Activated CD4-positive, alpha-beta memory T cell treated with anti-CD3 and anti-CD28 coated beads for 36 hours (primary cell): ENCODE data around the gene PPFIBP1. TPM values are rescaled to one million over a fixed set of nuclear protein-coding genes. Genes with fewer than 3 reads are reported as not detected.

Experiments used
- CTCF ChIA-PET: fragments of 350-600 bp; sonication (Branson Sonifier 250); formaldehyde crosslinking; loops from one replicate; lab custom pipeline; 2021; ENCODE audit warnings: antibody characterized with exemption, inconsistent platforms; lab: Charles Lee
- POLR2A ChIA-PET: fragments of 350-600 bp; sonication (Branson Sonifier 250); formaldehyde crosslinking; loops from one replicate; lab custom pipeline; 2021; ENCODE audit warnings: antibody characterized with exemption; lab: Charles Lee
- DNase-seq: peaks from one replicate; pipeline ENCODE4 v3.0.0-alpha.2; 2020
- H3K27ac Mint-ChIP-seq: one replicate; pipeline ENCODE4 v1.8.0; 2021; ENCODE audit warnings: mixed read lengths
- H3K27me3 Mint-ChIP-seq: one replicate; pipeline ENCODE4 v1.8.0; 2021; ENCODE audit warnings: mixed read lengths
- H3K36me3 Mint-ChIP-seq: one replicate; pipeline ENCODE4 v1.8.0; 2021; ENCODE audit warnings: mixed read lengths
- H3K4me1 Mint-ChIP-seq: one replicate; pipeline ENCODE4 v1.8.0; 2021; ENCODE audit warnings: low read depth, mixed read lengths
- H3K4me3 Mint-ChIP-seq: one replicate; pipeline ENCODE4 v1.8.0; 2021; ENCODE audit warnings: mild to moderate bottlenecking, mixed read lengths
- H3K9me3 Mint-ChIP-seq: one replicate; pipeline ENCODE4 v1.8.0; 2021; ENCODE audit warnings: mixed read lengths
- intact Hi-C: fragments of 100-400 bp; cut with micrococcal nuclease; formaldehyde crosslinking; loops from one replicate; pipeline ENCODE4 v1.15.1; 2023
- total RNA-seq, 2 experiments: library from RNA; stranded (reverse); gene quantifications; one replicate each; pipeline ENCODE4 v1.2.3, GENCODE V29; 2021

The PPFIBP1 gene
- total RNA-seq, 2 experiments from 2014 or later, result 14.1 to 14.9 TPM

GRCh38 chr12:27555925-27556778 lies 32.1 kb downstream of the PPFIBP1 start:
- intact Hi-C loops, result no loop called here
- POLR2A ChIA-PET, result interaction anchor here (1.0 to 1.5 kb wide), 2 partner anchors 9 to 33 kb away, joined by 3 read pairs; no protein-coding TSS in a partner anchor
- H3K9me3 Mint-ChIP-seq, result no peaks in the 10 kb centered on the region
- H3K36me3 Mint-ChIP-seq, result no peaks in the 10 kb centered on the region
- H3K27me3 Mint-ChIP-seq, result peaks cover 4% of the 10 kb centered on the region
- peaks cover 13% of the 10 kb centered on the region for H3K4me1 Mint-ChIP-seq
- CTCF ChIA-PET, result interaction anchor here (0.8 to 2.6 kb wide), 4 partner anchors 10 to 587 kb away, joined by 3 to 12 read pairs (median 3); no protein-coding TSS in a partner anchor
- DNase-seq, result no peak
- H3K4me3 Mint-ChIP-seq, result no peak overlapping the region
- no peak overlapping the region for H3K27ac Mint-ChIP-seq

DNA sequence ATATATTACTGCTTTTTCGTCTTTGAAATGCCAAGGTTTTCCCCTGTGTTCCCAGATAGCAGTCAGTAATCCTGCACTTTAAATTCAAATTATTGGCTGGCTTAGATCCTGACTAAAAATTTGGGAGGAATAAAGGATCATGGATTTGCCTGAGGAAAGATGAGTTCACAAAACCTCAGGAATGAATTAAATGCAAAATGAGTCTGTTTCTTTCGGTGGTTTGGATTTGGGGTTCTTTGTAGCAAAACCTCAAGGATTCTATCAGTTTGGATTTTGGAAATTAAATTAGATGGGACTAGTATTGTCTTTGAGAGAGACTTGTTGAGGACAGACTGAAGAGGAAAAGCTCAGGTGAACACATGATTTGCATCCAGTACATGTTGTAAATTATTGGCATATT lies 36.1 kb downstream of the PPFIBP1 start:
- Mint-ChIP-seq H3K4me1 (peaks cover 13% of the 10 kb centered on the region), H3K9me3 (no peaks in the 10 kb centered on the region), H3K27me3 (peaks cover under 1% of the 10 kb centered on the region), H3K4me3 (no peak overlapping the region), H3K27ac (no peak overlapping the region), H3K36me3 (no peaks in the 10 kb centered on the region)
- ChIA-PET CTCF (no interaction called here), POLR2A (no interaction called here)
- no peak for DNase-seq
- intact Hi-C loops, result no loop called here

DNA sequence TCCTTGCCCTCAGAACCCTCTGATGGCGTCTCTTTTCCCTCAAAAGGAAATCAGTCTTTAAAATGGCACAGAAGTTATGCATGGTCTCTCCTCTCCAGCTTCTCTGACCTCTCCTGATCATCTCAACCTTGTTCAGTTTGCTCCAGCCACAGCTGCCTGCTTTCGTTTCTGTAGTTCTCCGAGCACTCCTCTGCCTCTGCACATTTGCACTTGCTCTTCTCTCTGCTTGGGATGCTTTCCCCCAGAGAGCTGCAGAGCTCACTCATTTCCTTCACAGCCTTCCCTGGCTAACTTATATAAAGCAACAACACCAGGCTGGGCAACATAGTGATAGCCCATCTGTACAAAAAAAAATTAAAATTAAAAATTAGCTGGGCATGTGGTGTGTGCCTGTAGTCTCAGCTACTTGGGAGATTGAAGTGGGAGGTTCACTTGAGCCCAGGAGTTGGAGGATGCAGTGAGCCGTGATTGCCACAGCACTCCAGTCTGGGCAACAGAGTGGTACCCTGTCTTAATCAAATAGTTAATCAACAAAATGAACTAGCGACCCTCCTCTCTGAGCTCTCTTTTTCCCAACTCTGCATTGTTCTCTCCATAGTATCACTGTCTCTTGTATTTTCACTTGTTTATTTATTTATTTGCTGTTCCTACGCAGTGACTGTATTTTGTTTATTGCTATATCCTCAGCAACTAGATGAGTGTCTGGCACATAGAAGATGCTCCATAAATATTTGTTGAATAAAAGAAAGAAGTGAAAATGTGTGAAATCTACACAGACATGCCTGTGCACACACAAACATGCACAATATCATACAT lies 37.7 kb downstream of the PPFIBP1 start:
- DNase-seq, result no peak
- CTCF ChIA-PET, result interaction anchor here (1.0 to 1.1 kb wide), 2 partner anchors 13 to 127 kb away, joined by 3 to 5 read pairs; no protein-coding TSS in a partner anchor
- Mint-ChIP-seq H3K4me1 (peaks cover 2% of the 10 kb centered on the region), H3K36me3 (no peaks in the 10 kb centered on the region), H3K27me3 (no peaks in the 10 kb centered on the region), H3K9me3 (no peaks in the 10 kb centered on the region), H3K4me3 (no peak overlapping the region), H3K27ac (no peak overlapping the region)
- intact Hi-C loops, result no loop called here
- POLR2A ChIA-PET, result no interaction called here

GRCh38 chr12:27564612-27565213 lies 40.7 kb downstream of the PPFIBP1 start:
- no peak overlapping the region for H3K27ac Mint-ChIP-seq
- H3K4me3 Mint-ChIP-seq, result no peak overlapping the region
- no peaks in the 10 kb centered on the region for H3K36me3 Mint-ChIP-seq
- ChIA-PET POLR2A (interaction anchor here (1.0 kb wide), 1 partner anchor 9 kb away, joined by 3 read pairs; no protein-coding TSS in a partner anchor), CTCF (interaction anchor here (1.3 kb wide), 1 partner anchor 18 kb away, joined by 3 read pairs; no protein-coding TSS in a partner anchor)
- no peaks in the 10 kb centered on the region for H3K4me1 Mint-ChIP-seq
- no peaks in the 10 kb centered on the region for H3K27me3 Mint-ChIP-seq
- no peak for DNase-seq
- no peaks in the 10 kb centered on the region for H3K9me3 Mint-ChIP-seq
- intact Hi-C loops, result no loop called here

DNA sequence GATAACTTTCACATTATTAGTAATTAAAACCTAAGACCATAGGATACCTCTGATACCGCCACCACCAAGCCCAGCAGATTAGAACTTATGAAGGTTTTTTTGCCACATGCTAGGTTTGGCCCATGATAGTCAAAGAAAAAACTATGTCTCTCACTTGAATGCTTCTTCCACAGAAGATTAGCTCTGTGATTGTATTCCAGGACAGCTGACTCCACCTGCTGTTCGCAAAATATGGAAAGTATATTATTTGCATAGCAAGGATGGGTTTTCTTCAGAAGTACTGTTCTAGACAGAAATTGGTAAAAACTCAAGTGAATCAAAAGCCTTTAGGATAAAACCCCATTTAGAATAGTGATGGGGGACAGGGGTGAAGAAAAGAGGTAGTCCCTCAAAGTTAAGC lies 42.2 kb downstream of the PPFIBP1 start:
- no peak overlapping the region for H3K27ac Mint-ChIP-seq
- DNase-seq, result no peak
- H3K27me3 Mint-ChIP-seq, result no peaks in the 10 kb centered on the region
- POLR2A ChIA-PET, result no interaction called here
- no peaks in the 10 kb centered on the region for H3K4me1 Mint-ChIP-seq
- H3K9me3 Mint-ChIP-seq, result no peaks in the 10 kb centered on the region
- H3K4me3 Mint-ChIP-seq, result no peak overlapping the region
- intact Hi-C loops, result no loop called here
- CTCF ChIA-PET, result interaction anchor here (1.3 to 2.0 kb wide), 2 partner anchors 16 to 131 kb away, joined by 3 to 7 read pairs; no protein-coding TSS in a partner anchor
- H3K36me3 Mint-ChIP-seq, result no peaks in the 10 kb centered on the region

GRCh38 chr12:27566626-27567025 lies 42.6 kb downstream of the PPFIBP1 start:
- Mint-ChIP-seq H3K4me1 (no peaks in the 10 kb centered on the region), H3K4me3 (no peak overlapping the region), H3K27ac (no peak overlapping the region), H3K36me3 (no peaks in the 10 kb centered on the region), H3K9me3 (no peaks in the 10 kb centered on the region), H3K27me3 (peaks cover 3% of the 10 kb centered on the region)
- DNase-seq, result no peak
- ChIA-PET CTCF (interaction anchor here (2.0 kb wide), 1 partner anchor 131 kb away, joined by 7 read pairs; no protein-coding TSS in a partner anchor), POLR2A (no interaction called here)
- intact Hi-C loops, result no loop called here

DNA sequence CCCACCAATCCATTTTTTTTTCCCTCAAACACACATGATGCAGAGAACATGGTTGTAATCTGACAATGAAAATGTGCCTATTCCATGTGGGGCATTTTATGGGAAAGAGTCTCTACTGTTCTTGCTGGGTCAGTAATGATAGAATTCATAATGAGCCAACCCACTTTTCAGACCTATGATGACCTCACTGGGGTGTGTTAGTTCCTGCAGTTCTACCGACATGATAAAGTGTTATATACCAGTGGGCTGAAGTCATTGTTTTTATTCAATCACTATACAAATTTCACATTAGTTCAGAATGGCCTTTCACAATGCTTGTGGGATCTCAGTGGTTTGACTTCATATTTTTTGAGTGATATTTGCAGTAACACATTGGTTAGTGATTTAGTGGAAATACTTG lies 47.5 kb downstream of the PPFIBP1 start:
- intact Hi-C loops, result no loop called here
- DNase-seq, result no peak
- no peak overlapping the region for H3K27ac Mint-ChIP-seq
- H3K4me3 Mint-ChIP-seq, result no peak overlapping the region
- no peaks in the 10 kb centered on the region for H3K9me3 Mint-ChIP-seq
- H3K27me3 Mint-ChIP-seq, result peaks cover 3% of the 10 kb centered on the region
- ChIA-PET POLR2A (no interaction called here), CTCF (no interaction called here)
- H3K36me3 Mint-ChIP-seq, result no peaks in the 10 kb centered on the region
- no peaks in the 10 kb centered on the region for H3K4me1 Mint-ChIP-seq

DNA sequence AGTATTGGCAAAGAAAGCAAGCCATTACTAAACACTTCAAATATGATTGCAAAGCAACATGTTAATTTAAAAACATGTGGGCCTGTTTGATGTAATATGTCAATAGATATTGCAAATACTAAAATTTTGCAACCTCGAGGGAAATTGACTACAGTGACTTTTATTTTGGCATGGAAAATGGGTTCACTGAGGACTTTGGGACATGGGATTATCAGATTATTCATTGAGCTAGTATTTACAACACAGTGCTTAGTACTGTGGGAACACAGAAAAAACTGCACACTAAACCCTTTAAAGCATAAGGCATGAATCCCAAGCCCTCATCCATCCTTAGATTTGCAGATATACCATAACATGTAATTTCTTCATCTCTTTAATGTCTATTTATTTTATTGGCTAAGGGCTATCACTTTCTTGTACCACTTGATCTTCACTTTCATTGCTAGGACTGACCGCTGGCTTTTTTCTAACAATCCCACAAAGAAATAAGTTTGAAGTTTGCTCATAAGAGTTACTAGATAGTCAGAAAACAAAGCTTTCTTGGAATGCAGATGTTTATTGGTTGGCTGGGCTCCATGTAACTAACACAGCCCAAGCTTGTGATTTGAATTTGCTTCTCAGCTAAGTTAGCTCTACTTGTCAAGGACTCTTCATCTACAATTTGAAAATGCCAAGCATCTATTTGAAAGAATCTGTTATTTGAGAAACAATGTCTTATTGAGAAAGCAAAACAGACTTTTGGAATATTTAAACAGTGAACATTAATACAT lies 48.7 kb downstream of the PPFIBP1 start:
- H3K4me3 Mint-ChIP-seq, result no peak overlapping the region
- no peak overlapping the region for H3K27ac Mint-ChIP-seq
- H3K36me3 Mint-ChIP-seq, result no peaks in the 10 kb centered on the region
- CTCF ChIA-PET, result no interaction called here
- no peak for DNase-seq
- no peaks in the 10 kb centered on the region for H3K9me3 Mint-ChIP-seq
- intact Hi-C loops, result no loop called here
- H3K4me1 Mint-ChIP-seq, result no peaks in the 10 kb centered on the region
- POLR2A ChIA-PET, result no interaction called here
- H3K27me3 Mint-ChIP-seq, result peaks cover 3% of the 10 kb centered on the region

DNA sequence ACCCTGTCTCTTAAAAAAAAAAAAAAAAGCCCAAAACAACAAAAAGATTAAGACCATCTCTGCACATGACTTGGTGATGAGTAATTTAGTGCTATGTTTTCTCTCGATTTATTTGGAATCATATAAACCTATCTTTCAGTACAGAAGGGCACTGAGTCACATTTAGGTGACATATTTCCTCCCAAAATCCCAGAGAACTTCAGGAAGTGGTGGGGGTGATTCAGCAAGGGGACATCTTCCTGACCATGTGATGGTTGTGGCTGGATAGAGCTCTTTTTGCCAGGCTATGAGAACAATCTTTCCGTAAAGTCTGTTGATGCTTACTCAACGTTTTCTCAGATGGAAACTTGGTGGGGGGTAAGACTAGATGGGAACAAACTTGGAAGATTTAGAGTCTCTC lies 50.0 kb downstream of the PPFIBP1 start:
- ChIA-PET POLR2A (no interaction called here), CTCF (interaction anchor here (0.6 to 0.9 kb wide), 2 partner anchors 12 to 1452 kb away, joined by 3 to 4 read pairs; no protein-coding TSS in a partner anchor)
- intact Hi-C loops, result no loop called here
- no peak overlapping the region for H3K27ac Mint-ChIP-seq
- no peak for DNase-seq
- no peaks in the 10 kb centered on the region for H3K36me3 Mint-ChIP-seq
- H3K4me1 Mint-ChIP-seq, result no peaks in the 10 kb centered on the region
- H3K27me3 Mint-ChIP-seq, result peaks cover 3% of the 10 kb centered on the region
- H3K9me3 Mint-ChIP-seq, result no peaks in the 10 kb centered on the region
- no peak overlapping the region for H3K4me3 Mint-ChIP-seq

GRCh38 chr12:27575090-27575761 lies 51.2 kb downstream of the PPFIBP1 start:
- CTCF ChIA-PET, result no interaction called here
- intact Hi-C loops, result no loop called here
- Mint-ChIP-seq H3K4me3 (no peak overlapping the region), H3K9me3 (no peaks in the 10 kb centered on the region), H3K4me1 (no peaks in the 10 kb centered on the region), H3K27ac (no peak overlapping the region), H3K27me3 (peaks cover 3% of the 10 kb centered on the region), H3K36me3 (no peaks in the 10 kb centered on the region)
- DNase-seq, result no peak
- POLR2A ChIA-PET, result no interaction called here

DNA sequence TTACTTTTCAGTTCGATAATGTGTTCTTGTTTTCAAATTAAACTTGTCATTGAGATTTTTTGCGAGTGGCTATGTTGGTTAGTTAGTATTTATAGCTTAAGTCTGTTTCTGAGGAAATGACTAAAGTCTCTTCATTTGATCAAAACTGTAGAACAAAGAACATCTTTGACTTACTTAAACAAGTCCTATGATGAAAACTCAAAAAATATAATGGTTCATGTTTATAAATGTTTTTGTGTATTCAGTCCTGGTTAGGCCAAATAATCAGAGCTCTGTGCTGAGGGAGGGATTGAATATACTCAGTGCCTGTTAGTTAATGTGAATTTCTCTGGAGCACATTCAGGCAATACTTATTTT lies 51.7 kb downstream of the PPFIBP1 start:
- DNase-seq, result no peak
- POLR2A ChIA-PET, result no interaction called here
- H3K36me3 Mint-ChIP-seq, result no peaks in the 10 kb centered on the region
- H3K4me3 Mint-ChIP-seq, result no peak overlapping the region
- no peaks in the 10 kb centered on the region for H3K4me1 Mint-ChIP-seq
- no peak overlapping the region for H3K27ac Mint-ChIP-seq
- CTCF ChIA-PET, result no interaction called here
- peaks cover 3% of the 10 kb centered on the region for H3K27me3 Mint-ChIP-seq
- no peaks in the 10 kb centered on the region for H3K9me3 Mint-ChIP-seq
- intact Hi-C loops, result no loop called here
